Liver (tissue), 3 donors: ENCODE data around the gene UPF1.

Source experiments
- EGR1 ChIP-seq, 2 donors: IDR thresholded peaks; 2 replicates each; pipeline ENCODE4 v1.6.1; 2016 to 2018; ENCODE audit warnings: antibody characterized with exemption in 2 of 2, low read depth in 2 of 2
- FOXA2 ChIP-seq: IDR thresholded peaks from 2 replicates; pipeline ENCODE4 v1.6.1; 2016; ENCODE audit warnings: antibody characterized with exemption
- GABPA ChIP-seq, 2 donors: IDR thresholded peaks in 1 of 2; conservative IDR thresholded peaks in 1 of 2; 2 replicates each; pipeline ENCODE4 v1.6.1; 2016; ENCODE audit warnings: antibody characterized with exemption in 2 of 2, mild to moderate bottlenecking in 1 of 2, moderate library complexity in 1 of 2
- RAD21 ChIP-seq, 2 donors: IDR thresholded peaks; 2 replicates each; pipeline ENCODE4 v1.6.1; 2016; ENCODE audit warnings: antibody characterized with exemption in 2 of 2, mild to moderate bottlenecking in 2 of 2
- RXRA ChIP-seq, 2 donors: IDR thresholded peaks; 2 replicates each; pipeline ENCODE4 v1.6.1; 2017 to 2018; ENCODE audit warnings: antibody characterized with exemption in 2 of 2, mild to moderate bottlenecking in 1 of 2
- SP1 ChIP-seq: IDR thresholded peaks from 2 replicates; pipeline ENCODE4 v1.6.1; 2018; ENCODE audit warnings: antibody characterized with exemption, mild to moderate bottlenecking
- TAF1 ChIP-seq: conservative IDR thresholded peaks from 2 replicates; pipeline ENCODE4 v1.6.1; 2016; ENCODE audit warnings: antibody characterized with exemption, mild to moderate bottlenecking
- YY1 ChIP-seq: IDR thresholded peaks from 2 replicates; pipeline ENCODE4 v1.6.1; 2016; ENCODE audit warnings: antibody characterized with exemption, mild to moderate bottlenecking
- TF ChIP-seq, protein P1 (sequence below): fragments of 150-350 bp; IDR thresholded peaks from 2 replicates; pipeline ENCODE4 v1.5.1; 2017; ENCODE audit warnings: improper control_type of control experiment, low read depth, low read length; ENCODE audit not compliant: missing input control
- TF ChIP-seq, protein P2 (sequence below): IDR thresholded peaks from 2 replicates; pipeline ENCODE4 v1.6.1; 2016; ENCODE audit warnings: antibody characterized with exemption
- TF ChIP-seq, protein P3 (sequence below): IDR thresholded peaks from 2 replicates; pipeline ENCODE4 v1.6.1; 2016; ENCODE audit warnings: antibody characterized with exemption
- TF ChIP-seq, protein P4 (sequence below): IDR thresholded peaks from 2 replicates; pipeline ENCODE4 v1.6.1; 2016; ENCODE audit warnings: antibody characterized with exemption, mild to moderate bottlenecking
- TF ChIP-seq, protein P5 (sequence below): IDR thresholded peaks from 2 replicates; pipeline ENCODE4 v1.6.1; 2016; ENCODE audit warnings: antibody characterized with exemption
- donor health status: healthy.
- donor health status: healthy.

DNA sequence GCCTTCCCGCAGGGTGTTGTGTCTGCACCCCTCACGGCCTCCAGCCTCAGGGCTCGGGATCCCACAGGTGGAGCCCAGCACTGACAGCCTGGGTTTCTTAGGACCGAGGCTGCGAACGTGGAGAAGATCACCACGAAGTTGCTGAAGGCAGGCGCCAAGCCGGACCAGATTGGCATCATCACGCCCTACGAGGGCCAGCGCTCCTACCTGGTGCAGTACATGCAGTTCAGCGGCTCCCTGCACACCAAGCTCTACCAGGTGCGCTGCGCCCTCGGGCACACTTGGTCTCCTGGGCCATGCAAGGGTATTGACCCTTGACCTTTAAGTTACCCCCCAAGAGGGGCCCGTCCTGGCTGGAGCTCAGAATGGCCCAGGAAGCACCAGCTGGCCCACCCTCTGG is 29.0 kb downstream of the UPF1 start:
- TF ChIP-seq, protein P1, sequence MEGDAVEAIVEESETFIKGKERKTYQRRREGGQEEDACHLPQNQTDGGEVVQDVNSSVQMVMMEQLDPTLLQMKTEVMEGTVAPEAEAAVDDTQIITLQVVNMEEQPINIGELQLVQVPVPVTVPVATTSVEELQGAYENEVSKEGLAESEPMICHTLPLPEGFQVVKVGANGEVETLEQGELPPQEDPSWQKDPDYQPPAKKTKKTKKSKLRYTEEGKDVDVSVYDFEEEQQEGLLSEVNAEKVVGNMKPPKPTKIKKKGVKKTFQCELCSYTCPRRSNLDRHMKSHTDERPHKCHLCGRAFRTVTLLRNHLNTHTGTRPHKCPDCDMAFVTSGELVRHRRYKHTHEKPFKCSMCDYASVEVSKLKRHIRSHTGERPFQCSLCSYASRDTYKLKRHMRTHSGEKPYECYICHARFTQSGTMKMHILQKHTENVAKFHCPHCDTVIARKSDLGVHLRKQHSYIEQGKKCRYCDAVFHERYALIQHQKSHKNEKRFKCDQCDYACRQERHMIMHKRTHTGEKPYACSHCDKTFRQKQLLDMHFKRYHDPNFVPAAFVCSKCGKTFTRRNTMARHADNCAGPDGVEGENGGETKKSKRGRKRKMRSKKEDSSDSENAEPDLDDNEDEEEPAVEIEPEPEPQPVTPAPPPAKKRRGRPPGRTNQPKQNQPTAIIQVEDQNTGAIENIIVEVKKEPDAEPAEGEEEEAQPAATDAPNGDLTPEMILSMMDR = no peak
- TF ChIP-seq, protein P2, sequence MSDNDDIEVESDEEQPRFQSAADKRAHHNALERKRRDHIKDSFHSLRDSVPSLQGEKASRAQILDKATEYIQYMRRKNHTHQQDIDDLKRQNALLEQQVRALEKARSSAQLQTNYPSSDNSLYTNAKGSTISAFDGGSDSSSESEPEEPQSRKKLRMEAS = no peak
- no peak for TF ChIP-seq SP1
- TF ChIP-seq, protein P3, sequence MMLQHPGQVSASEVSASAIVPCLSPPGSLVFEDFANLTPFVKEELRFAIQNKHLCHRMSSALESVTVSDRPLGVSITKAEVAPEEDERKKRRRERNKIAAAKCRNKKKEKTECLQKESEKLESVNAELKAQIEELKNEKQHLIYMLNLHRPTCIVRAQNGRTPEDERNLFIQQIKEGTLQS = no peak
- TF ChIP-seq, protein P4, sequence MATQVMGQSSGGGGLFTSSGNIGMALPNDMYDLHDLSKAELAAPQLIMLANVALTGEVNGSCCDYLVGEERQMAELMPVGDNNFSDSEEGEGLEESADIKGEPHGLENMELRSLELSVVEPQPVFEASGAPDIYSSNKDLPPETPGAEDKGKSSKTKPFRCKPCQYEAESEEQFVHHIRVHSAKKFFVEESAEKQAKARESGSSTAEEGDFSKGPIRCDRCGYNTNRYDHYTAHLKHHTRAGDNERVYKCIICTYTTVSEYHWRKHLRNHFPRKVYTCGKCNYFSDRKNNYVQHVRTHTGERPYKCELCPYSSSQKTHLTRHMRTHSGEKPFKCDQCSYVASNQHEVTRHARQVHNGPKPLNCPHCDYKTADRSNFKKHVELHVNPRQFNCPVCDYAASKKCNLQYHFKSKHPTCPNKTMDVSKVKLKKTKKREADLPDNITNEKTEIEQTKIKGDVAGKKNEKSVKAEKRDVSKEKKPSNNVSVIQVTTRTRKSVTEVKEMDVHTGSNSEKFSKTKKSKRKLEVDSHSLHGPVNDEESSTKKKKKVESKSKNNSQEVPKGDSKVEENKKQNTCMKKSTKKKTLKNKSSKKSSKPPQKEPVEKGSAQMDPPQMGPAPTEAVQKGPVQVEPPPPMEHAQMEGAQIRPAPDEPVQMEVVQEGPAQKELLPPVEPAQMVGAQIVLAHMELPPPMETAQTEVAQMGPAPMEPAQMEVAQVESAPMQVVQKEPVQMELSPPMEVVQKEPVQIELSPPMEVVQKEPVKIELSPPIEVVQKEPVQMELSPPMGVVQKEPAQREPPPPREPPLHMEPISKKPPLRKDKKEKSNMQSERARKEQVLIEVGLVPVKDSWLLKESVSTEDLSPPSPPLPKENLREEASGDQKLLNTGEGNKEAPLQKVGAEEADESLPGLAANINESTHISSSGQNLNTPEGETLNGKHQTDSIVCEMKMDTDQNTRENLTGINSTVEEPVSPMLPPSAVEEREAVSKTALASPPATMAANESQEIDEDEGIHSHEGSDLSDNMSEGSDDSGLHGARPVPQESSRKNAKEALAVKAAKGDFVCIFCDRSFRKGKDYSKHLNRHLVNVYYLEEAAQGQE = no peak
- no peak for TF ChIP-seq RXRA (IDR thresholded peaks at IDR 0.05)
- TF ChIP-seq TAF1 = no peak
- TF ChIP-seq GABPA (IDR thresholded peaks at IDR 0.05 in 1 of 2, conservative IDR thresholded peaks at IDR 0.05 in 1 of 2) = no peak
- no peak for TF ChIP-seq YY1
- no peak for TF ChIP-seq RAD21 (IDR thresholded peaks at IDR 0.05)
- TF ChIP-seq, protein P5, sequence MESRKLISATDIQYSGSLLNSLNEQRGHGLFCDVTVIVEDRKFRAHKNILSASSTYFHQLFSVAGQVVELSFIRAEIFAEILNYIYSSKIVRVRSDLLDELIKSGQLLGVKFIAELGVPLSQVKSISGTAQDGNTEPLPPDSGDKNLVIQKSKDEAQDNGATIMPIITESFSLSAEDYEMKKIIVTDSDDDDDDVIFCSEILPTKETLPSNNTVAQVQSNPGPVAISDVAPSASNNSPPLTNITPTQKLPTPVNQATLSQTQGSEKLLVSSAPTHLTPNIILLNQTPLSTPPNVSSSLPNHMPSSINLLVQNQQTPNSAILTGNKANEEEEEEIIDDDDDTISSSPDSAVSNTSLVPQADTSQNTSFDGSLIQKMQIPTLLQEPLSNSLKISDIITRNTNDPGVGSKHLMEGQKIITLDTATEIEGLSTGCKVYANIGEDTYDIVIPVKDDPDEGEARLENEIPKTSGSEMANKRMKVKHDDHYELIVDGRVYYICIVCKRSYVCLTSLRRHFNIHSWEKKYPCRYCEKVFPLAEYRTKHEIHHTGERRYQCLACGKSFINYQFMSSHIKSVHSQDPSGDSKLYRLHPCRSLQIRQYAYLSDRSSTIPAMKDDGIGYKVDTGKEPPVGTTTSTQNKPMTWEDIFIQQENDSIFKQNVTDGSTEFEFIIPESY = no peak
- no peak for TF ChIP-seq EGR1 (IDR thresholded peaks at IDR 0.05; ENCODE audit: low read depth in 2 of 2)
- TF ChIP-seq FOXA2 = no peak
